Measurements from ENCODE around the gene KLF1.

DNA sequence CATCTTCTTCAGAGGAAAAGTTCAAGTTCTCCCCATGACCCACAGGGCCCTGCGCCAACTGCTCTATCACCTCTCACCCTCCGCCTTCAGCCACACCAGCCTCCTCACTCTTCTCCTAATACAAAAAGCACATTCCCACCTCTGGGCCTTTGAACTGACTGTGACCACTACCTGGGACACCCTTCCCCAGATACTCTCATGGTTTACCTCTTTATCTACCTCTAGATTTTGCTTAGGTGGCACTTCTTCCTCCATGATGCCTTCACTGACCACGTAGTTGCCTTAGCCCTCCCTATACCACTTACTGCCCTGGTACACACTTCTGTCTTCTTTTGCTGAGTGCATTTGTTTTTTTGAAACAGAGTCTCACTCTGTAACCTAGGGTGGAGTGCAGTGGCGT, 36.0 kb upstream of the KLF1 start:
- TF ChIP-seq, protein P1, sequence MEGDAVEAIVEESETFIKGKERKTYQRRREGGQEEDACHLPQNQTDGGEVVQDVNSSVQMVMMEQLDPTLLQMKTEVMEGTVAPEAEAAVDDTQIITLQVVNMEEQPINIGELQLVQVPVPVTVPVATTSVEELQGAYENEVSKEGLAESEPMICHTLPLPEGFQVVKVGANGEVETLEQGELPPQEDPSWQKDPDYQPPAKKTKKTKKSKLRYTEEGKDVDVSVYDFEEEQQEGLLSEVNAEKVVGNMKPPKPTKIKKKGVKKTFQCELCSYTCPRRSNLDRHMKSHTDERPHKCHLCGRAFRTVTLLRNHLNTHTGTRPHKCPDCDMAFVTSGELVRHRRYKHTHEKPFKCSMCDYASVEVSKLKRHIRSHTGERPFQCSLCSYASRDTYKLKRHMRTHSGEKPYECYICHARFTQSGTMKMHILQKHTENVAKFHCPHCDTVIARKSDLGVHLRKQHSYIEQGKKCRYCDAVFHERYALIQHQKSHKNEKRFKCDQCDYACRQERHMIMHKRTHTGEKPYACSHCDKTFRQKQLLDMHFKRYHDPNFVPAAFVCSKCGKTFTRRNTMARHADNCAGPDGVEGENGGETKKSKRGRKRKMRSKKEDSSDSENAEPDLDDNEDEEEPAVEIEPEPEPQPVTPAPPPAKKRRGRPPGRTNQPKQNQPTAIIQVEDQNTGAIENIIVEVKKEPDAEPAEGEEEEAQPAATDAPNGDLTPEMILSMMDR (IDR thresholded peaks at IDR 0.05) = no peak
- TF ChIP-seq POLR2A (IDR thresholded peaks at IDR 0.05) = no peak
